PC-3 (cell line): Measurements from ENCODE around the gene GPRC5A. TPM values are rescaled to one million over a fixed set of nuclear protein-coding genes. Genes with fewer than 3 reads are reported as not detected.

Experiments used
- ATAC-seq: fragments of 200-7000 bp; cut with Tn5 transposase; 2 replicates; pipeline ENCODE4 v1.9.1; 2020; ENCODE audit warnings: mild to moderate bottlenecking, moderate library complexity
- BruUV-seq: library from RNA; stranded (reverse); fragments of 400-500 nt; replicated peaks from 2 replicates; lab custom pipeline; 2021; lab: Mats Ljungman, UMichigan
- CTCF ChIA-PET: fragments of 300-600 bp; sonication (Branson Sonifier 250); formaldehyde crosslinking; loops from one replicate; lab custom pipeline; 2022; ENCODE audit warnings: antibody characterized with exemption; lab: Charles Lee
- POLR2A ChIA-PET: fragments of 300-600 bp; sonication (Branson Sonifier 250); formaldehyde crosslinking; loops from one replicate; lab custom pipeline; 2022; ENCODE audit warnings: antibody characterized with exemption; ENCODE audit not compliant: unreplicated experiment; lab: Charles Lee
- DNase-seq: peaks from one replicate; pipeline ENCODE4 v3.0.0-alpha.2; 2015
- H2AFZ ChIP-seq: fragments of 300-600 bp; sonication (generic); 2 replicates; pipeline ENCODE4 v1.6.0; 2016; ENCODE audit warnings: antibody characterized with exemption, low read length
- H3F3A ChIP-seq: fragments of 300-600 bp; sonication (generic); one replicate; pipeline ENCODE4 v1.6.0; 2017; ENCODE audit warnings: antibody characterized with exemption, low read length, control low read depth, mild to moderate bottlenecking; ENCODE audit not compliant: unreplicated experiment
- H3K27ac ChIP-seq: fragments of 300-600 bp; sonication (generic); 2 replicates; pipeline ENCODE4 v1.5.1; 2016; ENCODE audit warnings: mild to moderate bottlenecking, low read length
- H3K27me3 ChIP-seq: fragments of 300-600 bp; sonication (generic); 2 replicates; pipeline ENCODE4 v1.6.1; 2016; ENCODE audit warnings: low read length, mixed read lengths
- H3K36me3 ChIP-seq: fragments of 300-600 bp; sonication (generic); 2 replicates; pipeline ENCODE4 v1.6.1; 2016; ENCODE audit warnings: low read depth, mixed run types, low read length, mixed read lengths
- H3K4me1 ChIP-seq: fragments of 300-600 bp; sonication (generic); 2 replicates; pipeline ENCODE4 v1.5.1; 2016; ENCODE audit warnings: low read length; ENCODE audit not compliant: insufficient read depth
- H3K4me2 ChIP-seq: fragments of 300-600 bp; sonication (generic); 2 replicates; pipeline ENCODE4 v1.6.0; 2016; ENCODE audit warnings: low read length
- H3K4me3 ChIP-seq: fragments of 300-600 bp; sonication (generic); 2 replicates; pipeline ENCODE4 v1.5.1; 2016; ENCODE audit warnings: mild to moderate bottlenecking, low read length, mixed read lengths
- H3K79me2 ChIP-seq: fragments of 300-600 bp; sonication (generic); 2 replicates; pipeline ENCODE4 v1.6.1; 2017; ENCODE audit warnings: low read length, mixed read lengths
- H3K9ac ChIP-seq: fragments of 300-600 bp; sonication (generic); 2 replicates; pipeline ENCODE4 v1.6.0; 2016; ENCODE audit warnings: mild to moderate bottlenecking, low read length
- H3K9me2 ChIP-seq: fragments of 300-600 bp; sonication (generic); replicated peaks from 2 replicates; pipeline ENCODE4 v1.6.1; 2016; ENCODE audit warnings: mixed run types, low read length, mixed read lengths
- H3K9me3 ChIP-seq: fragments of 300-600 bp; sonication (generic); 2 replicates; pipeline ENCODE4 v1.6.1; 2016; ENCODE audit warnings: low read length, mixed read lengths
- H4K20me1 ChIP-seq: fragments of 300-600 bp; sonication (generic); 2 replicates; pipeline ENCODE4 v1.6.1; 2016; ENCODE audit warnings: low read length, mixed read lengths
- CTCF ChIP-seq: fragments of 300-600 bp; sonication (generic); conservative IDR thresholded peaks from 2 replicates; pipeline ENCODE4 v1.5.1; 2017; ENCODE audit warnings: antibody characterized with exemption, low read depth, mild to moderate bottlenecking, low read length
- EZH2 ChIP-seq: fragments of 300-600 bp; sonication (generic); IDR thresholded peaks from one replicate; pipeline ENCODE4 v1.6.1; 2017; ENCODE audit warnings: antibody characterized with exemption, mild to moderate bottlenecking, low read length; ENCODE audit not compliant: unreplicated experiment
- EZH2phosphoT487 ChIP-seq: fragments of 300-600 bp; sonication (generic); IDR thresholded peaks from 2 replicates; pipeline ENCODE4 v1.6.1; 2018; ENCODE audit warnings: mild to moderate bottlenecking, antibody characterized with exemption, low read length, borderline replicate concordance
- intact Hi-C: fragments of 100-400 bp; cut with micrococcal nuclease; formaldehyde crosslinking; loops from 2 replicates; pipeline ENCODE4 v1.9.0; 2023
- total RNA-seq: library from RNA; depleted of rRNA; stranded (reverse); fragments of >200 nt; gene quantifications from 2 replicates; pipeline ENCODE4 v1.2.3, GENCODE V29; 2014

Gene GPRC5A
- total RNA-seq, 1 experiment from 2014 or later, result 140 TPM

- DNase-seq (no peak), ATAC-seq (no peak)
- Histone ChIP-seq H3K27me3 (no peaks in the 10 kb centered on the region), H3K79me2 (peaks cover 100% of the 10 kb centered on the region), H3K9ac (no peak overlapping the region), H3F3A (peaks cover 25% of the 10 kb centered on the region), H3K9me3 (no peaks in the 10 kb centered on the region), H3K9me2 (no peaks in the 10 kb centered on the region), H4K20me1 (peaks cover 81% of the 10 kb centered on the region), H3K36me3 (peaks cover 45% of the 10 kb centered on the region), H3K4me1 (peaks cover 83% of the 10 kb centered on the region), H3K4me3 (peak overlapping the region; percentile 32; the same call in 1 of the 2 replicates), H2AFZ (no peak overlapping the region), H3K27ac (peak overlapping the region; percentile 83), H3K4me2 (peak overlapping the region; percentile 61)
- intact Hi-C loops, result loop anchor here (5.0 kb wide), 1 partner anchor 177 kb away; no protein-coding TSS in a partner anchor
- TSS peak; percentile 10 for BruUV-seq
- CTCF ChIA-PET, result no interaction called here
- POLR2A ChIA-PET, result no interaction called here
- TF ChIP-seq CTCF (no peak), EZH2phosphoT487 (no peak), EZH2 (no peak)
Observed at GRCh38 chr12:12898911-12899511, 7.6 kb downstream of the GPRC5A start.

GRCh38 chr12:12899530-12900380 is 8.4 kb downstream of the GPRC5A start:
- Histone ChIP-seq H3K27ac (peak overlapping the region; percentile 83), H3K4me1 (peaks cover 84% of the 10 kb centered on the region), H3K27me3 (no peaks in the 10 kb centered on the region), H3K9me2 (no peaks in the 10 kb centered on the region), H3K9me3 (no peaks in the 10 kb centered on the region), H3K4me2 (peak overlapping the region; percentile 61), H3K9ac (peak overlapping the region; percentile 43), H3K4me3 (peak overlapping the region; percentile 32), H2AFZ (no peak overlapping the region), H3K36me3 (peaks cover 43% of the 10 kb centered on the region), H3F3A (peaks cover 23% of the 10 kb centered on the region), H4K20me1 (peaks cover 80% of the 10 kb centered on the region), H3K79me2 (peaks cover 100% of the 10 kb centered on the region)
- BruUV-seq, result no TSS peak
- ChIA-PET CTCF (interaction anchor here (0.9 kb wide), 1 partner anchor 110 kb away, joined by 5 read pairs; no protein-coding TSS in a partner anchor), POLR2A (no interaction called here)
- DNase-seq, result peak; percentile 82
- intact Hi-C loops, result loop anchor here (5.0 kb wide), 1 partner anchor 177 kb away; no protein-coding TSS in a partner anchor
- ATAC-seq, result peak; percentile 38
- no peak for TF ChIP-seq EZH2phosphoT487
- no peak for TF ChIP-seq CTCF
- no peak for TF ChIP-seq EZH2
